Measurements from ENCODE around the gene HOXD3. TPM values are rescaled to one million over a fixed set of nuclear protein-coding genes. Genes with fewer than 3 reads are reported as not detected.

HOXD3 gene
- total and polyA plus RNA-seq, 9 of the 15 experiments (the other 6 are each of a cell fraction or from before 2014, with no cell fraction given), result not detected

- Histone ChIP-seq H3K27ac (ENCODE audit: extremely low read depth, low read depth, low read length) (no peak overlapping the region), H3K9me1 (ENCODE audit: control insufficient read depth, insufficient read depth, low read length) (no peaks in the 10 kb centered on the region), H3K79me2 (ENCODE audit: control insufficient read depth, insufficient read depth, low read length) (no peaks in the 10 kb centered on the region), H3K27me3 (ENCODE audit: control insufficient read depth in 2 of 2, insufficient read depth in 2 of 2, low read length in 2 of 2) (peaks cover 69 to 82% of the 10 kb centered on the region in 2 experiments), H2AFZ (ENCODE audit: low read depth, low read length) (no peak overlapping the region), H3K9ac (ENCODE audit: insufficient read depth in 1 of 2, low read depth in 2 of 2, low read length in 2 of 2) (no peak overlapping the region), H4K20me1 (replicated peaks; ENCODE audit: control insufficient read depth, insufficient read depth, low read length) (no peaks in the 10 kb centered on the region; the same call in 1 of the 2 replicates), H3K9me3 (replicated peaks; ENCODE audit: control insufficient read depth, insufficient read depth, low read depth, low read length) (no peaks in the 10 kb centered on the region), H3K4me3 (no peak overlapping the region), H3K36me3 (ENCODE audit: control insufficient read depth, insufficient read depth, low read length) (no peaks in the 10 kb centered on the region), H3K4me1 (replicated peaks in 1 of 2; ENCODE audit: control insufficient read depth in 2 of 2, insufficient read depth in 2 of 2, low read length in 2 of 2) (peaks cover 0 to 10% of the 10 kb centered on the region in 2 experiments; a peak in 1 of 5 replicates), H3K4me2 (ENCODE audit: insufficient read depth, low read length) (no peak overlapping the region)
- ATAC-seq, result no peak
- FAIRE-seq, result no peak
- WGBS (ENCODE audit: insufficient coverage, low coverage, missing lambda C conversion rate), result under 1% methylated on average over 14 of the region's 14 CpGs
- intact Hi-C loops (cut with micrococcal nuclease), result no loop called here
- BruUV-seq (replicated peaks), result no TSS peak
- in situ Hi-C loops (cut with MboI), result no loop called here
- no peak for DNase-seq (ENCODE audit: extremely low read depth in 1 of 4, low spot score in 3 of 4)
- ChIA-PET POLR2A (interaction anchor here (0.5 to 1.3 kb wide), 3 partner anchors 11 to 24 kb away, joined by 3 read pairs; no protein-coding TSS in a partner anchor), CTCF (ENCODE audit: low intra/inter-chr PET ratio) (no interaction called here)
- no peak for TF ChIP-seq ZNF143 (CRISPR knock-in tag; IDR thresholded peaks at IDR 0.05)
- no peak for TF ChIP-seq ATF6 (CRISPR knock-in tag; IDR thresholded peaks at IDR 0.05)
- no peak for TF ChIP-seq ZNF311 (CRISPR knock-in tag; IDR thresholded peaks at IDR 0.05)
- no peak for TF ChIP-seq MAFF (IDR thresholded peaks at IDR 0.05; ENCODE audit: low read length)
- no peak for TF ChIP-seq HOMEZ (CRISPR knock-in tag; IDR thresholded peaks at IDR 0.05)
- no peak for TF ChIP-seq AFF4 (CRISPR knock-in tag; IDR thresholded peaks at IDR 0.05)
- TF ChIP-seq ZNF277 (CRISPR knock-in tag; IDR thresholded peaks at IDR 0.05; ENCODE audit: borderline replicate concordance), result no peak
- TF ChIP-seq ZNF707 (CRISPR knock-in tag; conservative IDR thresholded peaks at IDR 0.05), result no peak
Measured at GRCh38 chr2:176150584-176151441, 6.3 kb upstream of the HOXD3 start.

Data from K562 (cell line).